ENCODE data around the gene FBXO44. TPM values are rescaled to one million over a fixed set of nuclear protein-coding genes. Genes with fewer than 3 reads are reported as not detected.

The FBXO44 gene
- total RNA-seq, 2 donors from 2014 or later: 29.1 to 39.1 TPM

GRCh38 chr1:11681071-11681771, 26.5 kb downstream of the FBXO44 start, which contains the start of gene MAD2L2:
Gene MAD2L2 (minus strand): TSS chr1:11681148. CDS start chr1:11680601, 547 bp downstream.
- H3K27me3 ChIP-seq (ENCODE audit: control insufficient read depth, insufficient read depth, low read length, poor library complexity, severe bottlenecking): no peaks in the 10 kb centered on the region
- H3K9me3 ChIP-seq (ENCODE audit: control insufficient read depth, low read length): no peaks in the 10 kb centered on the region
- Mint-ChIP-seq H3K9me3 (no peaks in the 10 kb centered on the region), H3K27ac (peak within 1 kb of the TSS; percentile 61), H3K27me3 (ENCODE audit: insufficient read depth) (no peaks in the 10 kb centered on the region), H3K36me3 (ENCODE audit: low read depth) (peaks cover 15% of the 10 kb centered on the region), H3K4me3 (peak within 1 kb of the TSS; percentile 77), H3K4me1 (peaks cover 13% of the 10 kb centered on the region)
- peak within 1 kb of the TSS; percentile 70 for H3K9ac ChIP-seq (ENCODE audit: extremely low read depth, low read length, poor library complexity, severe bottlenecking)
- no peaks in the 10 kb centered on the region for H3K4me1 ChIP-seq (ENCODE audit: control insufficient read depth, insufficient read depth, low read length)
- H3K4me3 ChIP-seq (ENCODE audit: low read length): peak within 1 kb of the TSS; percentile 91
- no peak for TF ChIP-seq CTCF (conservative IDR thresholded peaks at IDR 0.05)
- WGBS, 2 experiments (ENCODE audit: insufficient coverage in 1 of 2, insufficient read length in 1 of 2): 0 to 1% methylated on average over 51 to 71 of the region's 71 CpGs
- DNase-seq: peak; percentile 95
- H3K36me3 ChIP-seq (ENCODE audit: control insufficient read depth, insufficient read depth, low read length): peaks cover 4% of the 10 kb centered on the region
- peak within 1 kb of the TSS; percentile 77 for H3K27ac ChIP-seq (ENCODE audit: low read depth, low read length)

- no peaks in the 10 kb centered on the region for H3K9me3 Mint-ChIP-seq
- no peak for TF ChIP-seq CTCF (conservative IDR thresholded peaks at IDR 0.05)
- H3K9ac ChIP-seq (ENCODE audit: extremely low read depth, low read length, poor library complexity, severe bottlenecking): no peak overlapping the region
- no peaks in the 10 kb centered on the region for H3K36me3 ChIP-seq (ENCODE audit: control insufficient read depth, insufficient read depth, low read length)
- H3K9me3 ChIP-seq (ENCODE audit: control insufficient read depth, low read length): no peaks in the 10 kb centered on the region
- H3K27me3 Mint-ChIP-seq (ENCODE audit: insufficient read depth): no peaks in the 10 kb centered on the region
- H3K4me1 Mint-ChIP-seq: peaks cover 13% of the 10 kb centered on the region
- H3K36me3 Mint-ChIP-seq (ENCODE audit: low read depth): peaks cover 10% of the 10 kb centered on the region
- DNase-seq: peak; percentile 91
- H3K27ac Mint-ChIP-seq: peak overlapping the region; percentile 61
- H3K4me3 ChIP-seq (ENCODE audit: low read length): no peak overlapping the region
- WGBS, 2 experiments (ENCODE audit: insufficient coverage in 1 of 2, insufficient read length in 1 of 2): 17% methylated on average over 5 to 7 of the region's 7 CpGs
- peak overlapping the region; percentile 77 for H3K4me3 Mint-ChIP-seq
- no peaks in the 10 kb centered on the region for H3K27me3 ChIP-seq (ENCODE audit: control insufficient read depth, insufficient read depth, low read length, poor library complexity, severe bottlenecking)
- H3K27ac ChIP-seq (ENCODE audit: low read depth, low read length): peak overlapping the region; percentile 64
- H3K4me1 ChIP-seq (ENCODE audit: control insufficient read depth, insufficient read depth, low read length): no peaks in the 10 kb centered on the region
Observed at GRCh38 chr1:11682287-11682771, 27.7 kb downstream of the FBXO44 start.

- Histone ChIP-seq H3K9ac (ENCODE audit: extremely low read depth, low read length, poor library complexity, severe bottlenecking) (no peak overlapping the region), H3K27me3 (ENCODE audit: control insufficient read depth, insufficient read depth, low read length, poor library complexity, severe bottlenecking) (no peaks in the 10 kb centered on the region), H3K9me3 (ENCODE audit: control insufficient read depth, low read length) (no peaks in the 10 kb centered on the region), H3K27ac (ENCODE audit: low read depth, low read length) (peak overlapping the region; percentile 64), H3K36me3 (ENCODE audit: control insufficient read depth, insufficient read depth, low read length) (no peaks in the 10 kb centered on the region), H3K4me3 (ENCODE audit: low read length) (no peak overlapping the region), H3K4me1 (ENCODE audit: control insufficient read depth, insufficient read depth, low read length) (no peaks in the 10 kb centered on the region)
- no peak for TF ChIP-seq CTCF (conservative IDR thresholded peaks at IDR 0.05)
- 25 to 37% methylated on average over 1 of the region's 1 CpG for WGBS, 2 experiments (ENCODE audit: insufficient coverage in 1 of 2, insufficient read length in 1 of 2)
- peaks cover 10% of the 10 kb centered on the region for H3K36me3 Mint-ChIP-seq (ENCODE audit: low read depth)
- peak overlapping the region; percentile 77 for H3K4me3 Mint-ChIP-seq
- peak; percentile 74 for DNase-seq
- H3K4me1 Mint-ChIP-seq: peaks cover 13% of the 10 kb centered on the region
- H3K27me3 Mint-ChIP-seq (ENCODE audit: insufficient read depth): no peaks in the 10 kb centered on the region
- no peak overlapping the region for H3K27ac Mint-ChIP-seq
- H3K9me3 Mint-ChIP-seq: no peaks in the 10 kb centered on the region
Observed at GRCh38 chr1:11682799-11683198, 28.1 kb downstream of the FBXO44 start.
